Lower leg skin (tissue), 3 donors: ENCODE measurements around the gene FGGY.

Experiments used
- CTCF ChIP-seq, 3 donors: fragments of 450-650 bp; IDR thresholded peaks; one replicate each; pipeline ENCODE4 v1.5.1; 2016; ENCODE audit warnings: antibody characterized with exemption in 3 of 3, mild to moderate bottlenecking in 3 of 3, moderate library complexity in 2 of 3
- POLR2A ChIP-seq, 2 donors: fragments of 450-650 bp; IDR thresholded peaks; one replicate each; pipeline ENCODE4 v1.6.1; 2016 to 2017; ENCODE audit warnings: antibody characterized with exemption in 2 of 2, mild to moderate bottlenecking in 1 of 2, moderate library complexity in 1 of 2

GRCh38 chr1:59526240-59526639 lies 229.3 kb downstream of the FGGY start:
- no peak for TF ChIP-seq CTCF (IDR thresholded peaks at IDR 0.05)
- TF ChIP-seq POLR2A (IDR thresholded peaks at IDR 0.05) = no peak
